GM23248 (cell line): ENCODE measurements around the gene RAB11FIP5. TPM values are rescaled to one million over a fixed set of nuclear protein-coding genes. Genes with fewer than 3 reads are reported as not detected.

Source experiments
- DNase-seq: peaks from one replicate; pipeline ENCODE4 v3.0.0-alpha.2; 2015
- H2AFZ ChIP-seq: fragments of 200-600 bp; sonication (generic); 2 replicates; pipeline ENCODE4 v1.6.1; 2016; ENCODE audit warnings: antibody characterized with exemption
- H3F3A ChIP-seq: fragments of 200-600 bp; sonication (generic); 2 replicates; pipeline ENCODE4 v1.6.1; 2016; ENCODE audit warnings: mild to moderate bottlenecking, antibody characterized with exemption, mixed run types; ENCODE audit not compliant: insufficient read depth
- H3K27ac ChIP-seq: fragments of 200-600 bp; sonication (generic); 2 replicates; pipeline ENCODE4 v1.5.1; 2016; ENCODE audit warnings: mild to moderate bottlenecking
- H3K27me3 ChIP-seq: fragments of 200-600 bp; sonication (generic); replicated peaks from 2 replicates; pipeline ENCODE4 v1.6.1; 2016; ENCODE audit warnings: mild to moderate bottlenecking; ENCODE audit not compliant: insufficient read depth
- H3K36me3 ChIP-seq: fragments of 200-600 bp; sonication (generic); 2 replicates; pipeline ENCODE4 v1.6.1; 2016; ENCODE audit warnings: low read depth, mild to moderate bottlenecking
- H3K4me1 ChIP-seq: fragments of 200-600 bp; sonication (generic); 2 replicates; pipeline ENCODE4 v1.6.1; 2016; ENCODE audit warnings: mild to moderate bottlenecking; ENCODE audit not compliant: insufficient read depth
- H3K4me2 ChIP-seq: fragments of 200-600 bp; sonication (generic); one replicate; pipeline ENCODE4 v1.6.1; 2016; ENCODE audit warnings: mild to moderate bottlenecking; ENCODE audit not compliant: unreplicated experiment
- H3K4me3 ChIP-seq: fragments of 200-600 bp; sonication (generic); 2 replicates; pipeline ENCODE4 v1.5.1; 2016; ENCODE audit warnings: mild to moderate bottlenecking
- H3K79me2 ChIP-seq: fragments of 200-600 bp; sonication (generic); 2 replicates; pipeline ENCODE4 v1.6.1; 2016; ENCODE audit warnings: mild to moderate bottlenecking; ENCODE audit not compliant: insufficient read depth
- H3K9ac ChIP-seq: fragments of 200-600 bp; sonication (generic); 2 replicates; pipeline ENCODE4 v1.6.1; 2016; ENCODE audit warnings: mild to moderate bottlenecking
- H3K9me2 ChIP-seq: fragments of 200-600 bp; sonication (generic); 2 replicates; pipeline ENCODE4 v1.6.1; 2016; ENCODE audit warnings: mixed run types, mild to moderate bottlenecking, moderate library complexity; ENCODE audit not compliant: insufficient read depth
- H3K9me3 ChIP-seq: fragments of 200-600 bp; sonication (generic); one replicate; pipeline ENCODE4 v1.6.1; 2017; ENCODE audit warnings: low read depth
- H4K20me1 ChIP-seq: fragments of 200-600 bp; sonication (generic); 2 replicates; pipeline ENCODE4 v1.6.0; 2016; ENCODE audit not compliant: insufficient read depth
- EZH2 ChIP-seq: fragments of 200-600 bp; sonication (generic); IDR thresholded peaks from 2 replicates; pipeline ENCODE4 v1.6.1; 2018; ENCODE audit warnings: antibody characterized with exemption, mild to moderate bottlenecking; ENCODE audit not compliant: insufficient read depth, poor library complexity, severe bottlenecking
- EZH2phosphoT487 ChIP-seq: fragments of 200-600 bp; sonication (generic); IDR thresholded peaks from 2 replicates; pipeline ENCODE4 v1.6.1; 2018; ENCODE audit warnings: antibody characterized with exemption, moderate library complexity, mild to moderate bottlenecking, low read depth; ENCODE audit not compliant: insufficient read depth
- WGBS, 2 experiments: methylation state at CpG; one replicate each; pipeline ENCODE4 v1.1.6; 2015 to 2017; ENCODE audit warnings: low lambda C conversion rate in 2 of 2, low coverage in 1 of 2; ENCODE audit errors: missing lambda C conversion rate in 2 of 2; 5-methylcytosine and 5-hydroxymethylcytosine counted together
- in situ Hi-C: fragments of 300-500 bp; cut with MboI; formaldehyde crosslinking; loops from 2 replicates; pipeline ENCODE4 v1.15.0; 2020
- polyA plus RNA-seq: library from polyadenylated mRNA; unstranded; fragments of >200 nt; fragmentation: Nextera tagmentation; extraction: Ambion mirVana; gene quantifications from 2 replicates; pipeline ENCODE4 v1.2.1, GENCODE V29; 2016
- total RNA-seq: library from RNA; depleted of rRNA; stranded (reverse); fragments of >200 nt; shearing (Covaris generic); gene quantifications from 2 replicates; pipeline ENCODE4 v1.2.3, GENCODE V29; 2014

RAB11FIP5 gene
- total and polyA plus RNA-seq, 2 experiments from 2014 or later, result 34.4 to 71.9 TPM

DNA sequence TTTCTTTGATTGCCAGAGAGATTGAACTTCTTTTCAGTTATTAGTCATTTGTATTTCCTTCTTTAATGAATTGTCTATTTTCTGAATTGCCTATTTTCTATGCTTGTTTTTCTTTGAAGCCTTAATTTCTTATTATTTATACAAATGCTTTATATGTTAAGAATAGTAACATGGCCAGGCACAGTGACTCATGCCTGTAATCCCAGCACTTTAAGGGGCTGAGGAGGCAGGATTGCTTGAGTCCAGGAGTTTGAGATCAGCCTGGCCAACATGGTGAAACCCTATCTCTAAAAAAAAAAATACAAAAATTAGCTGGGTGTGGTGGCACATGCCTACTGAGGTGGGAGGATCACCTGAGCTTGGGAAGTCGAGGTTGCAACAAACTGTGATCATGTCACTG is 4.7 kb upstream of the RAB11FIP5 start:
- Histone ChIP-seq H3K9me2 (no peaks in the 10 kb centered on the region), H3K4me3 (no peak overlapping the region), H3K9me3 (no peaks in the 10 kb centered on the region), H3K36me3 (no peaks in the 10 kb centered on the region), H4K20me1 (no peaks in the 10 kb centered on the region), H3F3A (peaks cover 26% of the 10 kb centered on the region), H3K27me3 (no peaks in the 10 kb centered on the region), H3K4me1 (peaks cover 17% of the 10 kb centered on the region), H3K79me2 (peaks cover under 1% of the 10 kb centered on the region), H3K27ac (0 out of 2 replicates have a peak overlapping the region, but pooled peaks have one; percentile 7), H3K4me2 (no peak overlapping the region), H3K9ac (no peak overlapping the region), H2AFZ (0 out of 2 replicates have a peak overlapping the region, but pooled peaks have one; percentile 5)
- 83 to 93% methylated on average over 1 of the region's 1 CpG for WGBS, 2 experiments
- no peak for TF ChIP-seq EZH2phosphoT487
- TF ChIP-seq EZH2, result no peak
- in situ Hi-C loops, result no loop called here
- DNase-seq, result peak; percentile 52

DNA sequence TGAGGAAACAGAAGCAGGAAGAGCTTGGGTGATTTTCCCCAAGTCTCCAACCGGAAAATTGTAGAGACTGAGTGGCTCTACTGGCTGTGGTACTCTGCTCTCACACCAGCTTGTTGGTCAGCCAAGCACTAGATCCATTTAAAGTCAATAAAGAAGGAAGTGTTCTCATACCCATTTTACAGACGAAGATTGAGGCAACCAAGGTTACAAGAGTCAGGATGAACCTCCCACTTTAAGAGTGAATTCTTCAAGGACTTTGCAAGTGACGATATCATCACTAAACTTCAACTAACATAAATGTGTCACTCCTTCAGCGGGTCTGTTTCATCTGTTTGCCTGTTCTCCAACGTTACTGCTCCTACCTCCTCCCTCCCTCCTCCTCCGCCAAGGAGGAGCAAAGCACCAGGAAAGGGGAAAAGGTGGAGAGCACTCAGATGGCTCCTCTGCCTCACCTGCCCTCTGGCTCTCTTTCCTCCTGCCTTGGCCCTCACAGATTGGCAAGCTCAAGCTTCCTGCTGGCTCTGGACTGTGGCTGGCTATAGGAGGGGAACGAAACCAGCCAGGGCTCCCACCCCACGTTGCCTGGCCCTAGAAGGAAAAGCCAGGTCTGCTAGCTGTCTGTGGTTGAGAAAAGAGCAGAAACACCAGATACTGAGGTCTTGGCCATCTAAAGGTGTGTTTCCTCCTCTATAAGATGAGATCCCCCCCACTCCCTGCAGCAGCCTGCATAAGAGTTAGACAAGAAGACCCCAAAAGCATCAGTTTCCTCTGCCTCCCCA is 3.6 kb upstream of the RAB11FIP5 start:
- in situ Hi-C loops, result no loop called here
- 90 to 91% methylated on average over 8 of the region's 8 CpGs for WGBS, 2 experiments

DNA sequence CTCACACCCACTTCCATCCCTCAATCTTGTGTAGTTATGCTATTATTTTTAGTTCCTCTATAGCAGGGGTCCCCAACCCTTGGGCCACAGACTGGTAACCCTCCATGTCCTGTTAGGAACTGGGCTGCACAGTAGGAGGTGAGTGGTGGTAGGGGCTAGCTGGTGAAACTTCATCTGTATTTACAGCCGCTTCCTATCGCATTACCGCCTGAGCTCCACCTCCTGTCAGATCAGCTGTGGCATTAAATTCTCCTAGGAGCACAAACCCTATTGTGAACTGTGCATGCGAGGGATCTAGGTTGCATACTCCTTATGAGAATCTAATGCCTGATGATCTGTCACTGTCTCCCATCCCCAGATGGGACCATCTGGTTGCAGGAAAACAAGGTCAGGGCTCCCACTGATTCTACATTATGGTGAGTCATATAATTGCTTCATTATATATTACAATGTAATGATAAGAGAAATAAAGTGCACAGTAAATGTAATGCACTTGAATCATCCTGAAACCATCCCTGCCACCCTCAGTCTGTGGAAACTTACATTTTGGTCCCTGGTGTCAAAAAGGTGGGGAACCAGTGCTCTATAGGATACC is 1.6 kb upstream of the RAB11FIP5 start:
- Histone ChIP-seq H3K4me2 (peak overlapping the region; percentile 61), H3K36me3 (no peaks in the 10 kb centered on the region), H3K9me3 (no peaks in the 10 kb centered on the region), H4K20me1 (peaks cover 2% of the 10 kb centered on the region; the same call in 1 of the 2 replicates), H3K79me2 (peaks cover 31% of the 10 kb centered on the region), H3K9me2 (no peaks in the 10 kb centered on the region), H3K4me1 (peaks cover 29% of the 10 kb centered on the region), H3K27me3 (no peaks in the 10 kb centered on the region), H3K27ac (peak overlapping the region; percentile 94), H3K9ac (peak overlapping the region; percentile 99), H3F3A (peaks cover 42% of the 10 kb centered on the region), H2AFZ (no peak overlapping the region), H3K4me3 (no peak overlapping the region)
- TF ChIP-seq EZH2 (no peak), EZH2phosphoT487 (no peak)
- peak; percentile 45 for DNase-seq
- in situ Hi-C loops, result no loop called here
- 97 to 98% methylated on average over 4 of the region's 4 CpGs for WGBS, 2 experiments

More for the DNA sequence above, 3.6 kb upstream of the RAB11FIP5 start:
- TF ChIP-seq EZH2 (no peak), EZH2phosphoT487 (no peak)
- Histone ChIP-seq H3K9me2 (no peaks in the 10 kb centered on the region), H2AFZ (no peak overlapping the region), H3K36me3 (no peaks in the 10 kb centered on the region), H3K9me3 (no peaks in the 10 kb centered on the region), H3F3A (peaks cover 26% of the 10 kb centered on the region), H3K4me1 (peaks cover 17% of the 10 kb centered on the region), H4K20me1 (no peaks in the 10 kb centered on the region), H3K79me2 (peaks cover 11% of the 10 kb centered on the region), H3K4me3 (no peak overlapping the region), H3K9ac (no peak overlapping the region), H3K27ac (no peak overlapping the region), H3K27me3 (no peaks in the 10 kb centered on the region), H3K4me2 (no peak overlapping the region)
- no peak for DNase-seq

DNA sequence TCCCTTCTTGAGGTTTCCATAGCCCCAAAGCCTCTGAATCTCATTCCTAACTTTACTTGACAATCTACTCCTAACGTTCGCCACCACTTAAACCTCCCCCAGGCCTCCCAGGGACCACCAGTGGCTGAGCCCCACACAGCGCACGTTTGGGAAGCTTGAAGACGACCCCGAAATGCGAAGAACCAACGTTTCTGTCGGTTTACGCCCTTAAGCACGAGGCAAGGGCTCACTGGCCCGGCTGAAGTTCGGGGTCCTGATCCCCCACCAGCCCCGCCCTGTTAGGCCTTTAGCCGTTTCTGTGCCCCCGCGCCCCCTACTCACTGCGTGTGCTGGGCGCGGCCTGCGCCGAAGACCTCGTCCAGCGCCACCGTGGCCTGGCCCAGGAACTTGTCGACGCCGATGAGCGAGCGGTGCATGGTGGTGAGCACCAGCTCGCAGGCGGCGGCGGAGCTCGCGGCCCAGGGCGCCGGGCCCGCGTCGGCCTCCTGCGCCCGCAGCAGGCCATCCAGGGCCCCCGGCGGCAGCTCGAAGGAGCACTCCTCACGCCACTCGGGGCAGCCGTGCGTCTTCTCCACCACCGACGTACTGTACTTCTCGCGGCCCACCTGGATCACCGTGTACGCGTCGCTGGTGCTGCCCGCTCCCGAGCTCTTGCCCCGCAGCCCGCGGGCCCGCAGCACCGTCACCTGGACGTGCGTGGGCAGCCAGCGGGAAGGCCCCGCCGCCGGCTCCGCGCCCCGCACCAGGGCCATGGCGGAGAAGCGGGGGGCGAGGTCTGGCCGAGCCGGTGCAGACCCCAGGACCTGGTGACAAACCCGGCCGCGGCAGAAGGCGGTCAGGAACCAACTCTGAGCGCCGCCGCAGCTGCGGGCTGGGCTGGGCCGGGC is 479 bp downstream of the RAB11FIP5 start:
- no peaks in the 10 kb centered on the region for H3K27me3 ChIP-seq
- H3K9me2 ChIP-seq, result no peaks in the 10 kb centered on the region
- no peaks in the 10 kb centered on the region for H3K36me3 ChIP-seq
- H3K9ac ChIP-seq, result peak overlapping the region; percentile 99
- no peak for TF ChIP-seq EZH2
- no peak for TF ChIP-seq EZH2phosphoT487
- peak overlapping the region; percentile 94 for H3K27ac ChIP-seq
- DNase-seq, result peak; percentile 81
- 1% methylated on average over 66 to 87 of the region's 88 CpGs for WGBS, 2 experiments
- in situ Hi-C loops, result no loop called here
- peak overlapping the region; percentile 93 for H3K4me3 ChIP-seq
- peaks cover 2% of the 10 kb centered on the region; the same call in 1 of the 2 replicates for H4K20me1 ChIP-seq
- H3K4me2 ChIP-seq, result peak overlapping the region; percentile 96
- no peaks in the 10 kb centered on the region for H3K9me3 ChIP-seq
- peaks cover 38% of the 10 kb centered on the region for H3K4me1 ChIP-seq
- H3K79me2 ChIP-seq, result peaks cover 52% of the 10 kb centered on the region
- H3F3A ChIP-seq, result peaks cover 35% of the 10 kb centered on the region
- peak overlapping the region; percentile 72 for H2AFZ ChIP-seq
